GM20431 (cell line): Measurements from ENCODE around the gene SMIM21.

Experiments
- in situ Hi-C: fragments of 300-500 bp; cut with MseI, MboI; formaldehyde crosslinking; loops from one replicate; pipeline ENCODE4 v1.15.0; 2020; ENCODE audit warnings: low sequenced_read_pairs; ENCODE audit not compliant: unreplicated experiment

SMIM21 gene

GRCh38 chr18:75427603-75428002, at the start of gene SMIM21:
Gene SMIM21, minus strand, starts transcription at chr18:75427703. Its CDS starts 140 bp downstream, at chr18:75427563.
- in situ Hi-C loops: no loop called here

- in situ Hi-C loops: no loop called here
Measured at GRCh38 chr18:75475228-75475627, 47.7 kb upstream of the SMIM21 start.

- in situ Hi-C loops: loop anchor here (25.0 kb wide), 1 partner anchor 812 kb away; no protein-coding TSS in a partner anchor
Measured at GRCh38 chr18:75474332-75474731, 46.8 kb upstream of the SMIM21 start.

- in situ Hi-C loops: loop anchor here (25.0 kb wide), 1 partner anchor 811 kb away; no protein-coding TSS in a partner anchor
Measured at GRCh38 chr18:75473316-75473715, 45.8 kb upstream of the SMIM21 start.

GRCh38 chr18:75472906-75473305, 45.4 kb upstream of the SMIM21 start:
- in situ Hi-C loops: loop anchor here (25.0 kb wide), 1 partner anchor 811 kb away; no protein-coding TSS in a partner anchor

DNA sequence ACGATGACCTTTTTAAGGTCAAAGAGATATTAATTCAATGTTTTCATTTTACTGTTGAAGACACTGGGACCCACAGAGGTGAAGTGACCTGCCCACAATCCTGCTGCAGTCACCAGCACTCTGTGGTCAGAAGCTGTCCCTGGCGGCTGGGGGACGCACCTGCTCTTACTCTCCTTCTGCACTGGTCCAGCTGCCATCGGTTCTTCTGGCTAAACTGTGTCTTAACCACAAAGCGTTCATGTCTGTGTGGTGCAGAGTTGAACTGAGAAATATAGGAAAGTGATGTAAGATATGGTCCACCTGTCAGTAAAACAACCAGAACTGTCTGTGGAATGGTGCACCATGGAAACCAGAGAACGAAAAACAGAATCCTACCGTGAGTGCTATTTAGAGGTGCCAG, 44.9 kb upstream of the SMIM21 start:
- in situ Hi-C loops: loop anchor here (25.0 kb wide), 1 partner anchor 810 kb away; no protein-coding TSS in a partner anchor

- in situ Hi-C loops: loop anchor here (25.0 kb wide), 1 partner anchor 810 kb away; no protein-coding TSS in a partner anchor
Measured at GRCh38 chr18:75471850-75472249, 44.3 kb upstream of the SMIM21 start.

- in situ Hi-C loops: loop anchor here (25.0 kb wide), 1 partner anchor 806 kb away; no protein-coding TSS in a partner anchor
Measured at GRCh38 chr18:75467851-75468250, 40.3 kb upstream of the SMIM21 start.

GRCh38 chr18:75467281-75467795, 39.8 kb upstream of the SMIM21 start:
- in situ Hi-C loops: loop anchor here (25.0 kb wide), 1 partner anchor 805 kb away; no protein-coding TSS in a partner anchor

- in situ Hi-C loops: loop anchor here (25.0 kb wide), 1 partner anchor 802 kb away; no protein-coding TSS in a partner anchor
Measured at GRCh38 chr18:75464356-75464755, 36.9 kb upstream of the SMIM21 start.

DNA sequence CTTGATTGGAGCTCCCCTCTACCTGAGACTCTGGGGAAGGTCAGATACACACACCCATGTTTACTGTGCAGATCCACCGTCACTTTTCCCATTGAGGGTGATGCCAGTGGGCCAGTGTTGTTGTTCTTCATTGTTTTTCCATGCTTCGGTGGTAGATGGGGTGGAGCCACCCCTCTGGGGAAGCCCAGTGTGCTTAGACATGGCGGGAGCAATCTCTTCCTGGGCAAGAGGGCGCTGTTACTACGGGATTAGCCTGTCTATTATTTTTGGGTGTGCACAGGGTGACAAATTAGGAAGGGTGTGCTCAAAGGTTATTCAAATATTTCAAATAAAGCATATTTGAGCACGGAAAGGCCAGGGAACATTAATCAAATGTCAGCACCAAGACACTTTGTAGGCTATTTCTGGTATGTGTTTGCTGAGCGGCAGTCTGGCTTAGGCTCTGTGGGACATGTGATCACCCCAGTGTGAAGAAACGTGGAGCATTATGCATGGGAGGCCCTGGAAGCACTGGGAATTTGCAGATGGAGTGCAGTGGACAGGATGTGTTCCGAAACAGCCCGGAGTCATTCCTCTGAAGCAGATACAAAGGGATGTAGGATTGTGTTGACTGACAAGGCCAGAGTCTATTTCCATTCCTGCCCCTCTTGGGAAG, 34.8 kb upstream of the SMIM21 start:
- in situ Hi-C loops: loop anchor here (25.0 kb wide), 1 partner anchor 800 kb away; no protein-coding TSS in a partner anchor

- in situ Hi-C loops: loop anchor here (25.0 kb wide), 1 partner anchor 794 kb away; no protein-coding TSS in a partner anchor
Measured at GRCh38 chr18:75456199-75456631, 28.7 kb upstream of the SMIM21 start.

DNA sequence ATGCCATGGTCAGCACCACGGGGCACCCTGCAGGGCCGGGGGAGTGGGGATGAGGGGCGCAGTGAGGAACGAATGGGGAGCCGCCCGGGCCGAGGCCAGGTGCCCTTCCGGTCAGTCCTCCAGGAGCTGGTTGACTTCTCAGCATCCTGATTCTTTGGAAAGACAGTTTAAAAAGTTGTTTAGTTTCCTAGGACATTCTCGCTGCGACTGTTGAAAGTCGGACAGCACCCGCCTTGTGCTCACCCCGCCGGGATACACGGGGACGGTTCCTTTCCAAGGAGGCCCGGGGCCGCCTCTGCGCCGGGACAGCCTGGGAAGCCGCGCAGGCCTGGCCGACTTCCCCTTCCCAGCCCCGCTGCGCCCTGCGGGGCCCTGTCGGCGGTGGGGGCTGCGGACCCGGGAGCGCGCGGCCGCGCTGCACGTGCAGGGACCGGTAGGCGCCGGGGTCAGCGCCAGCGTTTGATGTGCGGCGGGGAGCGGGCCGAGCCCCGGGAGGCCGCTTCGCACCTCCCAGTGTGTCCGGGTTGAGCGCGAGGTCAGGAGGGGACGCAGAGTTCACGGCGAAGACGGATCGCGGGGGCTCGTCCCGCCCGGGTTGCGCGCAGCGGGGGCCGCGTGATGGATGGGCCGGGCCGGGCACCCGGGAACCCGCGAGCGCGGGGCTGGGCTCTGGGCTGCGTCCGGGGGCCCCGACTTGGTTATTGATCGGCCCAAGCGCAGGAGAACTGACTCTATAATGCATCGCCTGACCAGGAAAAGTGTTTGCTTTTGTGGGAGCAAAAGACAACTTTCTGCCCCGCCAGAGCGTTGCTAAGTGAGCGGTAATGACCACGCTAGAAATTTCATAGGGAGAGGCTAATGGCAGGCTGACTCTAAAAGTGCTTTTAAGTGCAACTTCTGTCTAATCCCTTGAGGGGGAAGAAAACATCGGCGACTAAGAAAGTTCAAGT, 28.0 kb upstream of the SMIM21 start:
- in situ Hi-C loops: loop anchor here (25.0 kb wide), 1 partner anchor 793 kb away; no protein-coding TSS in a partner anchor

DNA sequence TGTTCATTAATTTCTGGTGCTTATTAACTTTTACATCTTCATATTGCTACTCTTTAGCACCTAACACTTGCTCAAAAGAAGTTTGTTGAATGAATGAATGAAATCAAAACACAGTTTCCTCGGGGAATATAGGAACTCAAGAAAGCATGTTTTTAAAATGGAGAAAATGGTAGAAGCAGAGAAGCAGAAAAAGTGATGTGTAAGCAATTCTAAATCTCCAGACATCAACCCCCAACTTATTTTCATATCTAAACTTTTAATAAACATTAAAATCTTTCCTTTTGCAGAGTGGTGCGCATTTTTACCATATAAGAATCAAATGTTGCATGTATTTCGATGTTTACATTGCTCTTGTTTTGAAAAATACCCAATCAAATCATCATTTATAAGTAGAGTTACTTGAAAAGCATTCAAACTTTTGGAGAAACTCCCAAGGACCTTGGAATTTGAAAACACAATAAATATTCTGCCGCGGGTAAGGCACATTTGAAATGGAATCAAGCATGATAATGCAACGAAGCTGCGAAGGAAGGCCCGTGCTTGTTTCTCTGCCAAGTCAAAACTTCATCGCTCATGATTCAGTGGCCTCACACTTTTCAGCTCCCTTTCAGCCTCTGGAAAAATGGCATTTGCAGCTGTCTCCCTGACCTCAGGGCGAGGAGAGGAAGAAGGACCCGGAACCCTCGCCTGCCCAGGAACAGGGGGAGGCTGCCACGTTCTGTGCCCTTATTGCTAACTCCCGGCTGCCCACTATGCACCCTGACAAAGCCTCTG, 26.7 kb upstream of the SMIM21 start:
- in situ Hi-C loops: loop anchor here (25.0 kb wide), 1 partner anchor 792 kb away; no protein-coding TSS in a partner anchor

DNA sequence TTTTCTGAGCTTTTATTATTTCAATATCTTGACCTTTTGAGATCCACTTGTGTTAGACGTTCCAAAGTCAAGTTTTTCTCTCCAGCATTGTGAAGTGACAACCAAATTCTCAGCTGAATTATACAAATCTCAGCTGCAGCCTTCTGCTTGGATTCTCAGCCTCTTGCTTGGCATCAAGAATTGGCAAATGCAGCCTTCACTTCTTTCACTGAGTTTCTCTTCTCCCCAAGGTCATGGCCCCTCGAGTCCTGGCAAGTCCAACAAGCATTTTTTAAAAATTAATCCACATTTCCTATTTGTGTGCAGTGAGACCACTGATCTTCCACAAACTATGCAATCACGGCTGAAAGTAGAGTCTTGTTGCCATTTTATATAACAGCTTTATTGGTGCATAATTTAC, 23.4 kb upstream of the SMIM21 start:
- in situ Hi-C loops: loop anchor here (25.0 kb wide), 1 partner anchor 789 kb away; no protein-coding TSS in a partner anchor

- in situ Hi-C loops: no loop called here
Measured at GRCh38 chr18:75441896-75442295, 14.4 kb upstream of the SMIM21 start.

- in situ Hi-C loops: no loop called here
Measured at GRCh38 chr18:75439348-75439747, 11.8 kb upstream of the SMIM21 start.

DNA sequence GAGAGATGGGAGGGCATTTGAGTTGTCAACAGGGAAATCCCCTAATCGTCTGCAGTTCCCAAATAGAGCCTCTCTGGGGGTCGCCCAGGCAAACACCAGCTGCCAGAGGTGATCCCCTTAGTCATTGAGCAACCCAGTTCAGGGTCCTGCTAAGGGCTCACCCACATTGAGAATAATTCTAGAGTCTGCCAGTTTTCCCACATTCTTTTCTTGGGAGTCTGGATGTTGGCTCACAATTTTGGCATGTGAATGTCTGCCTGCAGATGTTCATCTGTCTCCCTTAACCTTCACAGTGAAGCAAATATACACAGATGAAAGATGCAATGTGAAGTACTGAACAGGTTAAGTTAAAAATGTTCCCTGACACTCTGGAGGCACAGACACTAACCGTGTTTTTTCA, 11.4 kb upstream of the SMIM21 start:
- in situ Hi-C loops: no loop called here

DNA sequence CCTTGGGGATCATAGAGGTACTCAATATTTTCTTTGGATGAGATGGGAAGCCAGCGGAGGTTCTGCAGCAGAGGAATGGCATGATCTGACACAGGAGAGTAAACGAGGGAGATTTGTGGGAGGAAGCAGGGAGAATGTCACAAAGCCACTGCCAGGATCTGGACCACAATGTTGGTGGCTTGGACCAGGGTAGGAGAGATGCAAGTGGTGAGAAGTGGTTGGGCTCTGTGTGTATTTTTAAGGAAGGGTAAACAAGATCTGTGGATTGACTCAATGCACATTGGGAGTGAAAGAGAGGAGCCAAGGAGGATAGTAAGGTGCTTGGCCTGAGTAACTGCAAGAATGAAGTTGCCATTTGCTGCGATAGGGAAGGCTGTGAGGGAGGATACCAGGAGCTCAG, 10.5 kb upstream of the SMIM21 start:
- in situ Hi-C loops: no loop called here
